HT1080 (cell line): ENCODE results near the gene FBN1. TPM values are rescaled to one million over a fixed set of nuclear protein-coding genes. Genes with fewer than 3 reads are reported as not detected.

Experiments
- DNase-seq: peaks from one replicate; pipeline ENCODE4 v3.0.0-alpha.2; 2015; ENCODE audit warnings: low read depth
- polyA plus RNA-seq, 2 experiments: library from polyadenylated mRNA; depleted of rRNA; stranded (reverse); fragments of >200 nt; gene quantifications; 2 replicates each; pipeline ENCODE4 v1.2.3, GENCODE V29; 2015
- total RNA-seq: library from RNA; depleted of rRNA; stranded (reverse); fragments of >200 nt; shearing (Covaris generic); gene quantifications from 2 replicates; pipeline ENCODE4 v1.2.3, GENCODE V29; 2014; rRNA removed

Gene FBN1
- 18.5 and 21.0 TPM in 2 replicates for total RNA-seq
- 3.6 and 6.0 TPM in 2 replicates for polyA plus RNA-seq (2015; cell fraction: cytosol; rRNA removed)
- 94.2 and 97.7 TPM in 2 replicates for polyA plus RNA-seq (2015; cell fraction: nucleus; rRNA removed)

GRCh38 chr15:48645558-48646330, at the start of gene FBN1:
Gene FBN1, minus strand, starts transcription at chr15:48645709. Its CDS starts 940 bp downstream, at chr15:48644769.
- DNase-seq = peak; percentile 88

GRCh38 chr15:48693484-48693883, 48.0 kb upstream of the FBN1 start:
- DNase-seq = no peak

- no peak for DNase-seq
Observed at GRCh38 chr15:48688493-48688892, 43.0 kb upstream of the FBN1 start.

GRCh38 chr15:48683991-48684765, 38.7 kb upstream of the FBN1 start:
- DNase-seq = no peak

- DNase-seq = no peak
Observed at GRCh38 chr15:48682942-48683651, 37.6 kb upstream of the FBN1 start.

- peak; percentile 18 for DNase-seq
Observed at GRCh38 chr15:48681353-48681752, 35.8 kb upstream of the FBN1 start.

- peak; percentile 88 for DNase-seq
Observed at GRCh38 chr15:48680841-48681240, 35.3 kb upstream of the FBN1 start.

- DNase-seq = no peak
Observed at GRCh38 chr15:48679952-48680351, 34.4 kb upstream of the FBN1 start.

- DNase-seq = no peak
Observed at GRCh38 chr15:48678851-48679250, 33.3 kb upstream of the FBN1 start.

GRCh38 chr15:48677821-48678220, 32.3 kb upstream of the FBN1 start:
- no peak for DNase-seq

- DNase-seq = peak; percentile 17
Observed at GRCh38 chr15:48675436-48675835, 29.9 kb upstream of the FBN1 start.

GRCh38 chr15:48674876-48675275, 29.4 kb upstream of the FBN1 start:
- DNase-seq = no peak

GRCh38 chr15:48672206-48672605, 26.7 kb upstream of the FBN1 start:
- no peak for DNase-seq

GRCh38 chr15:48671103-48672022, 25.9 kb upstream of the FBN1 start:
- DNase-seq = peak; percentile 12

GRCh38 chr15:48667701-48668100, 22.2 kb upstream of the FBN1 start:
- no peak for DNase-seq

- DNase-seq = no peak
Observed at GRCh38 chr15:48664436-48664835, 18.9 kb upstream of the FBN1 start.

GRCh38 chr15:48657950-48658591, 12.6 kb upstream of the FBN1 start:
- no peak for DNase-seq

GRCh38 chr15:48654801-48655200, 9.3 kb upstream of the FBN1 start:
- DNase-seq = no peak

GRCh38 chr15:48653913-48654670, 8.6 kb upstream of the FBN1 start:
- DNase-seq = no peak
